OCI-LY7 (cell line): ENCODE data around the gene NWD2. TPM values are rescaled to one million over a fixed set of nuclear protein-coding genes. Genes with fewer than 3 reads are reported as not detected.

Source experiments
- BruUV-seq: library from RNA; stranded (reverse); fragments of 400-500 nt; replicated peaks from 2 replicates; lab custom pipeline; 2021; lab: Mats Ljungman, UMichigan
- CTCF ChIA-PET: fragments of 300-600 bp; sonication (Branson Sonifier 250); formaldehyde crosslinking; loops from one replicate; lab custom pipeline; 2022; ENCODE audit warnings: antibody characterized with exemption; ENCODE audit not compliant: unreplicated experiment; lab: Charles Lee
- POLR2A ChIA-PET: fragments of 300-600 bp; sonication (Branson Sonifier 250); formaldehyde crosslinking; loops from one replicate; lab custom pipeline; 2022; ENCODE audit warnings: antibody characterized with exemption; lab: Charles Lee
- DNase-seq: peaks from one replicate; pipeline ENCODE4 v3.0.0-alpha.2; 2015; ENCODE audit warnings: low spot score
- H2AFZ ChIP-seq: fragments of 200-600 bp; sonication (generic), shearing (Covaris generic); 2 replicates; pipeline ENCODE4 v1.6.1; 2014; ENCODE audit warnings: mild to moderate bottlenecking, antibody characterized with exemption, low read length, moderate library complexity
- H3K27ac ChIP-seq: fragments of 200-600 bp; sonication (generic); 2 replicates; pipeline ENCODE4 v1.5.1; 2014; ENCODE audit warnings: mixed run types, low read depth, mild to moderate bottlenecking, moderate library complexity, low read length, inconsistent platforms; ENCODE audit not compliant: poor library complexity, severe bottlenecking
- H3K36me3 ChIP-seq: fragments of 200-600 bp; sonication (generic); 2 replicates; pipeline ENCODE4 v1.6.1; 2014; ENCODE audit warnings: mild to moderate bottlenecking, antibody characterized with exemption, low read length, moderate library complexity, mixed read lengths; ENCODE audit not compliant: insufficient read depth
- H3K4me1 ChIP-seq: fragments of 200-600 bp; sonication (generic); 2 replicates; pipeline ENCODE4 v1.5.1; 2014; ENCODE audit warnings: mild to moderate bottlenecking, low read length; ENCODE audit not compliant: insufficient read depth, poor library complexity, severe bottlenecking
- H3K4me2 ChIP-seq: fragments of 200-600 bp; sonication (generic); 2 replicates; pipeline ENCODE4 v1.6.1; 2014; ENCODE audit warnings: mild to moderate bottlenecking, low read length
- H3K4me3 ChIP-seq: fragments of 200-600 bp; sonication (generic); 2 replicates; pipeline ENCODE4 v1.5.1; 2014; ENCODE audit warnings: mild to moderate bottlenecking, low read depth, low read length; ENCODE audit not compliant: poor library complexity, severe bottlenecking
- H3K79me2 ChIP-seq: fragments of 200-600 bp; sonication (generic); 2 replicates; pipeline ENCODE4 v1.6.1; 2016; ENCODE audit warnings: low read depth, mild to moderate bottlenecking, low read length, moderate library complexity, mixed read lengths; ENCODE audit not compliant: insufficient read depth
- H3K9me2 ChIP-seq: fragments of 200-600 bp; sonication (generic); 2 replicates; pipeline ENCODE4 v1.6.1; 2016; ENCODE audit warnings: mild to moderate bottlenecking, low read length, mixed read lengths; ENCODE audit not compliant: insufficient read depth
- H3K9me3 ChIP-seq: fragments of 200-600 bp; sonication (generic); 2 replicates; pipeline ENCODE4 v1.6.1; 2014; ENCODE audit warnings: mild to moderate bottlenecking, mixed run types, low read length, mixed read lengths
- H4K20me1 ChIP-seq: fragments of 200-600 bp; sonication (generic); 2 replicates; pipeline ENCODE4 v1.6.1; 2014; ENCODE audit warnings: mild to moderate bottlenecking, antibody characterized with exemption, low read length, moderate library complexity, mixed read lengths; ENCODE audit not compliant: insufficient read depth
- EZH2phosphoT487 ChIP-seq: fragments of 200-600 bp; sonication (generic); IDR thresholded peaks from 2 replicates; pipeline ENCODE4 v1.6.1; 2018; ENCODE audit warnings: low read depth, borderline replicate concordance, mild to moderate bottlenecking, mixed run types, antibody characterized with exemption, low read length, moderate library complexity, mixed read lengths
- intact Hi-C: fragments of 100-400 bp; cut with micrococcal nuclease; formaldehyde crosslinking; loops from one replicate; pipeline ENCODE4 v1.10.0; 2022; ENCODE audit not compliant: unreplicated experiment
- total RNA-seq, 2 experiments: library from RNA; depleted of rRNA in 1 of 2; stranded (reverse); fragments of >200 nt in 1 of 2; shearing (Covaris generic) in 1 of 2; gene quantifications; 2 replicates each; pipeline ENCODE4 v1.2.3, GENCODE V29; 2014 to 2022
- TF ChIP-seq, protein P1 (sequence below): fragments of 200-600 bp; sonication (generic); conservative IDR thresholded peaks from 2 replicates; pipeline ENCODE4 v1.5.1; 2014; ENCODE audit warnings: mild to moderate bottlenecking, antibody characterized with exemption, low read length, moderate library complexity, mixed read lengths

Gene NWD2
- total RNA-seq, 2 experiments from 2014 or later: not detected

DNA sequence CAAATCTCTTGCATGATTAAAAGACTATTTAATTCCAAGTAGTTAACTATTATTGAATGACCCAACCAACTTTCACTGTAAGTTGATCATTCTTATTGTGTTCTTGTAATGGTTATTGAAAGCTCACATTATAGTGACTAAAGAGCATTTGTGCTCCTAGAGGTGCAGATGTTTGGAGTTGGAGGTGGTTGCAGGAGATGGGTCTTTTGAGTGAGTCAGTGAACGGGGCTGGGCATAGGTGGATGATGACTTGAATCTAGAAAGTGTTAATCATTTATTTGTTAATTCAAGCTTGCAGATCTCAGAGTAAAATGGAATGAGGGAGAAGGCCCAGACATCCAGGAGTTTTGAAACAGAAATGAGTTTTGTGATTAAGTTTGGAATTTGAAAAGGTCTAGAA, 13.7 kb downstream of the NWD2 start:
- H3K4me2 ChIP-seq: no peak overlapping the region
- CTCF ChIA-PET: no interaction called here

DNA sequence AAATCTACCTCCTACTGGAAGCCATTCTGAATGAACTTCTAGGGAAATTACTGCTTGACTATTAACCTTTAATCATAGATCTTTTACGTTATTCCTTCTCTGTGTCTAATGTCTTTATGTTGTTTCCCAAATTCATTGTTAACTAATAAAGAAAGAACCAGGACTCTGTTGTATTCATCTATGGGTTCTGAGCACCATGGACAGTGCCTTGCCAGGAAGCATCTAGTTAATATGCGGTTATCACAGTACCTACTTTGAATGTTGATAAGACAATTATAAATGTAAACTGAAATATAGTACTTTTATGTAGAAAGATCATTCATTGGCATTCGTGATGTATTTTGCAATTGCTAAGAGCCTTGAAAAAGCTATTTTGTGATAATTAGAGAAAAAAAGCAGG, 23.8 kb downstream of the NWD2 start:
- intact Hi-C loops: no loop called here
- no peak for DNase-seq
- no peak overlapping the region for H3K4me2 ChIP-seq
- no peak for TF ChIP-seq EZH2phosphoT487
- no peak overlapping the region for H3K4me3 ChIP-seq
- no peaks in the 10 kb centered on the region for H3K9me2 ChIP-seq
- BruUV-seq: no TSS peak
- H3K4me1 ChIP-seq: no peaks in the 10 kb centered on the region
- POLR2A ChIA-PET: no interaction called here
- no peaks in the 10 kb centered on the region for H4K20me1 ChIP-seq
- H2AFZ ChIP-seq: no peak overlapping the region
- H3K9me3 ChIP-seq: no peaks in the 10 kb centered on the region
- CTCF ChIA-PET: no interaction called here
- no peak overlapping the region for H3K27ac ChIP-seq
- H3K36me3 ChIP-seq: no peaks in the 10 kb centered on the region
- no peaks in the 10 kb centered on the region for H3K79me2 ChIP-seq

More for the DNA sequence above, 13.7 kb downstream of the NWD2 start:
- POLR2A ChIA-PET: no interaction called here
- Histone ChIP-seq H4K20me1 (no peaks in the 10 kb centered on the region), H3K36me3 (no peaks in the 10 kb centered on the region), H2AFZ (no peak overlapping the region), H3K27ac (no peak overlapping the region), H3K9me2 (no peaks in the 10 kb centered on the region), H3K4me3 (no peak overlapping the region), H3K9me3 (no peaks in the 10 kb centered on the region), H3K79me2 (no peaks in the 10 kb centered on the region), H3K4me1 (no peaks in the 10 kb centered on the region)
- BruUV-seq: no TSS peak
- intact Hi-C loops: no loop called here
- TF ChIP-seq, protein P1, sequence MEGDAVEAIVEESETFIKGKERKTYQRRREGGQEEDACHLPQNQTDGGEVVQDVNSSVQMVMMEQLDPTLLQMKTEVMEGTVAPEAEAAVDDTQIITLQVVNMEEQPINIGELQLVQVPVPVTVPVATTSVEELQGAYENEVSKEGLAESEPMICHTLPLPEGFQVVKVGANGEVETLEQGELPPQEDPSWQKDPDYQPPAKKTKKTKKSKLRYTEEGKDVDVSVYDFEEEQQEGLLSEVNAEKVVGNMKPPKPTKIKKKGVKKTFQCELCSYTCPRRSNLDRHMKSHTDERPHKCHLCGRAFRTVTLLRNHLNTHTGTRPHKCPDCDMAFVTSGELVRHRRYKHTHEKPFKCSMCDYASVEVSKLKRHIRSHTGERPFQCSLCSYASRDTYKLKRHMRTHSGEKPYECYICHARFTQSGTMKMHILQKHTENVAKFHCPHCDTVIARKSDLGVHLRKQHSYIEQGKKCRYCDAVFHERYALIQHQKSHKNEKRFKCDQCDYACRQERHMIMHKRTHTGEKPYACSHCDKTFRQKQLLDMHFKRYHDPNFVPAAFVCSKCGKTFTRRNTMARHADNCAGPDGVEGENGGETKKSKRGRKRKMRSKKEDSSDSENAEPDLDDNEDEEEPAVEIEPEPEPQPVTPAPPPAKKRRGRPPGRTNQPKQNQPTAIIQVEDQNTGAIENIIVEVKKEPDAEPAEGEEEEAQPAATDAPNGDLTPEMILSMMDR: no peak
- TF ChIP-seq EZH2phosphoT487: no peak
- DNase-seq: no peak

- Histone ChIP-seq H3K27ac (no peak overlapping the region), H3K4me2 (no peak overlapping the region), H4K20me1 (no peaks in the 10 kb centered on the region), H3K4me1 (no peaks in the 10 kb centered on the region), H3K9me2 (no peaks in the 10 kb centered on the region), H3K36me3 (no peaks in the 10 kb centered on the region), H3K9me3 (no peaks in the 10 kb centered on the region), H3K79me2 (no peaks in the 10 kb centered on the region), H3K4me3 (no peak overlapping the region), H2AFZ (no peak overlapping the region)
- DNase-seq: no peak
- intact Hi-C loops: no loop called here
- TF ChIP-seq, protein P1: no peak
- TF ChIP-seq EZH2phosphoT487: no peak
- no TSS peak for BruUV-seq
- ChIA-PET CTCF (no interaction called here), POLR2A (no interaction called here)
Observed at GRCh38 chr4:37279121-37279520, 34.6 kb downstream of the NWD2 start.
